Activated naive CD4-positive, alpha-beta T cell treated with anti-CD3 and anti-CD28 coated beads for 36 hours (primary cell): Measurements from ENCODE around the gene TGIF2. TPM values are rescaled to one million over a fixed set of nuclear protein-coding genes. Genes with fewer than 3 reads are reported as not detected.

Experiments used
- CTCF ChIA-PET: fragments of 350-600 bp; sonication (Branson Sonifier 250); formaldehyde crosslinking; loops from one replicate; lab custom pipeline; 2021; ENCODE audit warnings: antibody characterized with exemption; lab: Charles Lee
- DNase-seq: peaks from one replicate; pipeline ENCODE4 v3.0.0-alpha.2; 2020
- H3K27ac Mint-ChIP-seq: one replicate; pipeline ENCODE4 v1.8.0; 2021; ENCODE audit warnings: mild to moderate bottlenecking, mixed read lengths
- H3K27me3 Mint-ChIP-seq: one replicate; pipeline ENCODE4 v1.8.0; 2021; ENCODE audit warnings: low read depth, mixed read lengths
- H3K36me3 Mint-ChIP-seq: one replicate; pipeline ENCODE4 v1.8.0; 2021; ENCODE audit warnings: low read depth, mixed read lengths
- H3K4me1 Mint-ChIP-seq: one replicate; pipeline ENCODE4 v1.8.0; 2021; ENCODE audit warnings: low read depth, mixed read lengths
- H3K4me3 Mint-ChIP-seq: one replicate; pipeline ENCODE4 v1.8.0; 2021; ENCODE audit warnings: mild to moderate bottlenecking, moderate library complexity, mixed read lengths
- H3K9me3 Mint-ChIP-seq: one replicate; pipeline ENCODE4 v1.8.0; 2021; ENCODE audit warnings: mixed read lengths
- intact Hi-C: fragments of 100-400 bp; cut with micrococcal nuclease; formaldehyde crosslinking; loops from one replicate; pipeline ENCODE4 v1.15.1; 2023
- total RNA-seq, 2 experiments: library from RNA; stranded (reverse); gene quantifications; one replicate each; pipeline ENCODE4 v1.2.3, GENCODE V29; 2021

The TGIF2 gene
- total RNA-seq, 2 experiments from 2014 or later = 32.2 to 33.6 TPM

- no peak for DNase-seq
- no peak overlapping the region for H3K4me3 Mint-ChIP-seq
- CTCF ChIA-PET = interaction anchor here (0.6 to 1.8 kb wide), 4 partner anchors 8 to 299 kb away, joined by 3 to 6 read pairs (median 4); partner anchors contain the start of genes RAB5IF and SLA2
- H3K27ac Mint-ChIP-seq = peak overlapping the region; percentile 53
- H3K4me1 Mint-ChIP-seq = peaks cover 9% of the 10 kb centered on the region
- peaks cover 27% of the 10 kb centered on the region for H3K36me3 Mint-ChIP-seq
- intact Hi-C loops = loop anchor here (2.0 kb wide), 2 partner anchors 31 to 273 kb away; no protein-coding TSS in a partner anchor
- H3K27me3 Mint-ChIP-seq = no peaks in the 10 kb centered on the region
- no peaks in the 10 kb centered on the region for H3K9me3 Mint-ChIP-seq
Measured at GRCh38 chr20:36613974-36614373, 40.6 kb downstream of the TGIF2 start.

DNA sequence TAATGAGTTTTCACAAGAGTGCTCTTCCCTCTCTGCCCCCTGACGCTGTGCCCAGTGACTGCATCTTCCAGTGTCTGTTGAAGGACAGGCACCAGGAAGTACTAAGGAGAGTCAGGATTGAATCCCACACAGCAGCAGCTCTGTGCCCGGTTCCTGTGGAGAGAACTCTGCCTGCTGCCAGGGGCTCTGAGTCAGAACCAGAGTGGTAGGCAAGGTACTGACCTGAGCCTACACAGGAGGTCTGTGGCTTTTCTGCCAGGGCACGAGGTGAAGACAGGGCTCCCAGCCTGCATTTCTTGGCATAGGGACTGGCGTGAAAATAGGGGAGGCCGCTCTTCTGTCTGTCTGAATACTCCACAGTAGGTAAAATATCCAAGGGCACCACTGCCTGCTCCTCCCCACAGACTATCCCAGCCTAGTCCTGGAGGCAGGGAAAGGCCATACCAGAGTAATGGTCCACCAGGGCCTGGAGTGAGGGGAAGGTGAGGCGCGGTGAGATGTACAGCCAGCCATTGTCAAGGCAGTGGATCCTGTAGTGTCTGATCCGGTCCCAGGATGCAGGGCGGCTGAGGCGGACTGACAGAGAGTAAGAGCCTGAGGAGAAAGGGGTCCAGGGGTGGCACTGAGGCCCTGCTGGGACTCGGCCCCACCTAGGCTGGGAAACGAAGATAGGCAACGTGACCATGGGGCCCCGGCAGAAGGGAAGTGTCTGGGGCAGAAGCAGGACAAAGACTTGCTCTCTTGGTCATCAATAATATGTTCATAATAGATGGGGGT, 41.6 kb downstream of the TGIF2 start:
- Mint-ChIP-seq H3K36me3 (peaks cover 22% of the 10 kb centered on the region), H3K27me3 (no peaks in the 10 kb centered on the region), H3K9me3 (no peaks in the 10 kb centered on the region), H3K27ac (peak overlapping the region; percentile 8), H3K4me3 (no peak overlapping the region), H3K4me1 (peaks cover 9% of the 10 kb centered on the region)
- no peak for DNase-seq
- intact Hi-C loops = no loop called here
- CTCF ChIA-PET = interaction anchor here (0.6 to 1.8 kb wide), 4 partner anchors 9 to 298 kb away, joined by 3 to 6 read pairs (median 5); partner anchors contain the start of genes NDRG3, RAB5IF and SLA2

- CTCF ChIA-PET = no interaction called here
- no peaks in the 10 kb centered on the region for H3K9me3 Mint-ChIP-seq
- H3K4me1 Mint-ChIP-seq = peaks cover 14% of the 10 kb centered on the region
- no peak overlapping the region for H3K4me3 Mint-ChIP-seq
- peak overlapping the region; percentile 27 for H3K27ac Mint-ChIP-seq
- no peaks in the 10 kb centered on the region for H3K27me3 Mint-ChIP-seq
- intact Hi-C loops = no loop called here
- peaks cover 19% of the 10 kb centered on the region for H3K36me3 Mint-ChIP-seq
- DNase-seq = no peak
Measured at GRCh38 chr20:36620917-36621316, 47.5 kb downstream of the TGIF2 start.

- intact Hi-C loops = no loop called here
- no peak for DNase-seq
- Mint-ChIP-seq H3K27ac (peak overlapping the region; percentile 36), H3K27me3 (no peaks in the 10 kb centered on the region), H3K9me3 (no peaks in the 10 kb centered on the region), H3K4me3 (no peak overlapping the region), H3K36me3 (peaks cover 32% of the 10 kb centered on the region), H3K4me1 (peaks cover 19% of the 10 kb centered on the region)
- CTCF ChIA-PET = interaction anchor here (0.6 to 1.8 kb wide), 5 partner anchors 11 to 122 kb away, joined by 3 to 8 read pairs (median 4); partner anchors contain the start of genes NDRG3 and SLA2
Measured at GRCh38 chr20:36623444-36623843, 50.0 kb downstream of the TGIF2 start.

- peaks cover 24% of the 10 kb centered on the region for H3K4me1 Mint-ChIP-seq
Measured at GRCh38 chr20:36624068-36624943, 50.9 kb downstream of the TGIF2 start.

DNA sequence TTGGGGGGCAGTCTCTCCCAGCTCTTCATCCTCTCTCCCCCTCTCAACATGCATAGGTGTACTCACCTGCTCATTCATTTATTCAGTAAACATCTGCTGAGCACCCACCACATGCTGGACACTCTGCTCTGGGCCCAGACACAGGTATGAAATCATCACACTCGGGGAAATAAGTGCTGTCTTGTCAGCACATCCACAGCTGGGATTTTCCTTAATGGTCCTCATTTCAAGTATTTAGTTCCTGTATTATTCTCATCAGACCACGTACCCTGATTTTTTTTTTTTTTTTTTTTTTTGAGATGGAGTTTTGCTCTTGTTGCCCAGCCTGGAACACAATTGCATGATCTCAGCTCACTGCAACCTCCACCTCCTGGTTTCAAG, 51.5 kb downstream of the TGIF2 start:
- peaks cover 30% of the 10 kb centered on the region for H3K4me1 Mint-ChIP-seq
- intact Hi-C loops = no loop called here
- no peak overlapping the region for H3K27ac Mint-ChIP-seq
- no peak overlapping the region for H3K4me3 Mint-ChIP-seq
- CTCF ChIA-PET = interaction anchor here (0.8 to 1.8 kb wide), 6 partner anchors 9 to 104 kb away, joined by 3 to 8 read pairs (median 3); partner anchors contain the start of genes RAB5IF and SLA2
- H3K36me3 Mint-ChIP-seq = peaks cover 36% of the 10 kb centered on the region
- H3K9me3 Mint-ChIP-seq = no peaks in the 10 kb centered on the region
- H3K27me3 Mint-ChIP-seq = no peaks in the 10 kb centered on the region
- DNase-seq = no peak

More at GRCh38 chr20:36624068-36624943, 50.9 kb downstream of the TGIF2 start:
- no peak for DNase-seq
- intact Hi-C loops = no loop called here
- Mint-ChIP-seq H3K9me3 (no peaks in the 10 kb centered on the region), H3K27ac (peak overlapping the region; percentile 10), H3K4me3 (no peak overlapping the region), H3K36me3 (peaks cover 32% of the 10 kb centered on the region), H3K27me3 (no peaks in the 10 kb centered on the region)
- CTCF ChIA-PET = interaction anchor here (0.7 to 1.8 kb wide), 6 partner anchors 10 to 121 kb away, joined by 3 to 8 read pairs (median 4); partner anchors contain the start of genes NDRG3, RAB5IF and SLA2

DNA sequence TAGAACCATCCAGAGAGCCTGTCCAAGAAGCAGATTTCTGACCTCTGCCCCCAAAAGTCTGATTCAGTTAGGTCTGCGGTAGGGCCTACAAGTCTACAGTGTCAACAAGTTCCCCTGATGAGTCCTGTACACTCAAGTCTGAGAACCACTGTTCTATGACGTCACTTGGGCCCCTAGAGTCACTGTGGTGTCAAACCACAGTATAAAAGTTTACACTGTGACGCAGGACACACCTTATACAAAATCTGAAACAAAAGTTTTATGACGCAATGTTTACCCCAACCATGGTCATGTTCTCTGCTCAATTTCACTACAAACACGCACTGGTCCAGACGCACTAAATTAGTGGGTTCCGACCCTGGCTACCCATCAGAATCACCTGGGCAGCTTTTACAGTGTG, 54.7 kb downstream of the TGIF2 start:
- Mint-ChIP-seq H3K4me3 (no peak overlapping the region), H3K9me3 (no peaks in the 10 kb centered on the region), H3K27me3 (no peaks in the 10 kb centered on the region), H3K27ac (no peak overlapping the region), H3K36me3 (peaks cover 47% of the 10 kb centered on the region), H3K4me1 (peaks cover 37% of the 10 kb centered on the region)
- no peak for DNase-seq
- intact Hi-C loops = no loop called here
- CTCF ChIA-PET = interaction anchor here (0.6 kb wide), 1 partner anchor 50 kb away, joined by 3 read pairs; no protein-coding TSS in a partner anchor

- peak; percentile 76 for DNase-seq
- CTCF ChIA-PET = interaction anchor here (0.6 to 1.2 kb wide), 7 partner anchors 9 to 267 kb away, joined by 3 to 5 read pairs (median 3); partner anchors contain the start of gene DSN1
- H3K27ac Mint-ChIP-seq = peak overlapping the region; percentile 94
- peaks cover 31% of the 10 kb centered on the region for H3K4me1 Mint-ChIP-seq
- H3K27me3 Mint-ChIP-seq = no peaks in the 10 kb centered on the region
- H3K9me3 Mint-ChIP-seq = no peaks in the 10 kb centered on the region
- peaks cover 40% of the 10 kb centered on the region for H3K36me3 Mint-ChIP-seq
- intact Hi-C loops = loop anchor here (2.0 kb wide), 1 partner anchor 15 kb away; no protein-coding TSS in a partner anchor
- H3K4me3 Mint-ChIP-seq = peak overlapping the region; percentile 51
Measured at GRCh38 chr20:36629719-36630681, 56.6 kb downstream of the TGIF2 start.

- H3K36me3 Mint-ChIP-seq = peaks cover 43% of the 10 kb centered on the region
- H3K4me1 Mint-ChIP-seq = peaks cover 31% of the 10 kb centered on the region
- no peaks in the 10 kb centered on the region for H3K9me3 Mint-ChIP-seq
- CTCF ChIA-PET = no interaction called here
- H3K4me3 Mint-ChIP-seq = no peak overlapping the region
- intact Hi-C loops = loop anchor here (2.0 kb wide), 1 partner anchor 13 kb away; no protein-coding TSS in a partner anchor
- DNase-seq = no peak
- no peaks in the 10 kb centered on the region for H3K27me3 Mint-ChIP-seq
- peak overlapping the region; percentile 10 for H3K27ac Mint-ChIP-seq
Measured at GRCh38 chr20:36631646-36632045, 58.2 kb downstream of the TGIF2 start.

DNA sequence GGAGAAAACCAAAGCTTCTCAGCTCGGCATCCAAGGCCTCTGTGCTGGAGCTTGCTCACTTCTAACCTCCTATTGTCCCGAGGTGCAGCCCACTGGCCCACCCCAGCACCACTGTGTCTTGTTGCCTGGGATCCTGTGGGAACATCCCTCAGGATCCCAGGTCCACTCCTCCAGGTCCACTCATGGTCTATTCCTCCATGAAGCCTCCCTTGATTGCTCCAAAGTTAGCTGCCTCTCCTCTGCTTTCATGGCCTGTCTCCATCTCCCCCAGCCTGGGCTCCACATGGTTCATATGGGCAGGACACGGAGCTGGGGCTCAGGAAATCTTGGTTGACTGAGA, 58.7 kb downstream of the TGIF2 start:
- H3K4me1 Mint-ChIP-seq = peaks cover 31% of the 10 kb centered on the region

More for the DNA sequence above, 58.7 kb downstream of the TGIF2 start:
- CTCF ChIA-PET = interaction anchor here (1.0 kb wide), 1 partner anchor 231 kb away, joined by 4 read pairs; a partner anchor contains a TSS
- DNase-seq = no peak
- Mint-ChIP-seq H3K36me3 (peaks cover 42% of the 10 kb centered on the region), H3K27me3 (no peaks in the 10 kb centered on the region), H3K9me3 (no peaks in the 10 kb centered on the region), H3K27ac (peak overlapping the region; percentile 10), H3K4me3 (no peak overlapping the region)
- intact Hi-C loops = no loop called here
